Measurements from ENCODE around the gene KIF17. TPM values are rescaled to one million over a fixed set of nuclear protein-coding genes. Genes with fewer than 3 reads are reported as not detected.

Gene KIF17
- total RNA-seq (1 to 10 TPM; 6.3 to 9.6 TPM), polyA plus RNA-seq (1 to 10 TPM; 4.1 to 5.5 TPM)
- long read RNA-seq, donor 1 = 0 reads
- long read RNA-seq, donor 2 = 0 reads
- long read RNA-seq, donor 3 = 0 reads
- long read RNA-seq, donor 4 = 0 reads
- long read RNA-seq, donor 5, partial matches to known transcripts = 5 of 5 reads
- long read RNA-seq, donor 5, other reads (novel, unspliced or antisense) = 0 of 5 reads

GRCh38 chr1:20717452-20718342 is at the start of gene KIF17:
KIF17 (minus strand) TSS chr1:20718007; CDS start chr1:20717706, 301 bp downstream.
- Histone ChIP-seq H3K27ac (ENCODE audit: low read depth in 1 of 2, low read length in 1 of 2) (no peak within 1 kb of the TSS), H3K4me3 (peak within 1 kb of the TSS; percentile 24), H3K4me1 (ENCODE audit: control insufficient read depth in 5 of 5, insufficient read depth in 5 of 5, low read length in 5 of 5) (peaks cover 0 to 4% (median 0%) of the 10 kb centered on the region in 5 donors), H3K9ac (ENCODE audit: insufficient read depth in 1 of 2, low read length in 2 of 2) (no peak within 1 kb of the TSS), H3K36me3 (ENCODE audit: control insufficient read depth in 4 of 4, insufficient read depth in 4 of 4, low read length in 4 of 4) (no peaks in the 10 kb centered on the region), H3K27me3 (ENCODE audit: control insufficient read depth in 3 of 3, insufficient read depth in 3 of 3, low read length in 2 of 3) (peaks cover 0 to 23% (median 5%) of the 10 kb centered on the region in 3 donors), H3K9me3 (ENCODE audit: control insufficient read depth in 4 of 4, insufficient read depth in 3 of 4, low read length in 3 of 4) (no peaks in the 10 kb centered on the region)
- peak; percentile 64 for ATAC-seq (ENCODE audit: insufficient read depth, low FRiP score)
- 1 to 2% methylated on average over 62 to 112 of the region's 112 CpGs for WGBS, 2 donors
- peak; percentile 72 to 81 (median 79) for DNase-seq
- TF ChIP-seq CTCF (IDR thresholded peaks at IDR 0.05; ENCODE audit: control extremely low read depth, extremely low read depth) = no peak

- Histone ChIP-seq H3K4me1 (ENCODE audit: control insufficient read depth in 5 of 5, insufficient read depth in 5 of 5, low read length in 5 of 5) (no peaks in the 10 kb centered on the region), H3K27ac (ENCODE audit: low read depth in 1 of 2, low read length in 1 of 2) (peak overlapping the region in 1 of 2 donors; percentile 10), H3K36me3 (ENCODE audit: control insufficient read depth in 4 of 4, insufficient read depth in 4 of 4, low read length in 4 of 4) (peaks cover 36 to 71% (median 50%) of the 10 kb centered on the region in 4 donors), H3K4me3 (no peak overlapping the region), H3K9ac (ENCODE audit: insufficient read depth in 1 of 2, low read length in 2 of 2) (no peak overlapping the region), H3K27me3 (ENCODE audit: control insufficient read depth in 3 of 3, insufficient read depth in 3 of 3, low read length in 2 of 3) (no peaks in the 10 kb centered on the region), H3K9me3 (ENCODE audit: control insufficient read depth in 4 of 4, insufficient read depth in 3 of 4, low read length in 3 of 4) (no peaks in the 10 kb centered on the region)
- DNase-seq (no peak), ATAC-seq (ENCODE audit: insufficient read depth, low FRiP score) (no peak)
- no peak for TF ChIP-seq CTCF (IDR thresholded peaks at IDR 0.05; ENCODE audit: control extremely low read depth, extremely low read depth)
Observed at GRCh38 chr1:20767271-20767670, 49.5 kb upstream of the KIF17 start.

- no peak overlapping the region for H3K4me3 ChIP-seq
- no peaks in the 10 kb centered on the region for H3K4me1 ChIP-seq (ENCODE audit: control insufficient read depth in 5 of 5, insufficient read depth in 5 of 5, low read length in 5 of 5)
- H3K9ac ChIP-seq (ENCODE audit: insufficient read depth in 1 of 2, low read length in 2 of 2) = no peak overlapping the region
- H3K27me3 ChIP-seq (ENCODE audit: control insufficient read depth in 3 of 3, insufficient read depth in 3 of 3, low read length in 2 of 3) = no peaks in the 10 kb centered on the region
- no peak for DNase-seq
- no peaks in the 10 kb centered on the region for H3K9me3 ChIP-seq (ENCODE audit: control insufficient read depth in 4 of 4, insufficient read depth in 3 of 4, low read length in 3 of 4)
- H3K36me3 ChIP-seq (ENCODE audit: control insufficient read depth in 4 of 4, insufficient read depth in 4 of 4, low read length in 4 of 4) = peaks cover 39 to 55% (median 47%) of the 10 kb centered on the region in 4 donors
- ATAC-seq (ENCODE audit: insufficient read depth, low FRiP score) = no peak
- no peak overlapping the region for H3K27ac ChIP-seq (ENCODE audit: low read depth in 1 of 2, low read length in 1 of 2)
- no peak for TF ChIP-seq CTCF (IDR thresholded peaks at IDR 0.05; ENCODE audit: control extremely low read depth, extremely low read depth)
- 97% methylated on average over 3 of the region's 3 CpGs for WGBS, 2 donors
Observed at GRCh38 chr1:20763417-20763816, 45.6 kb upstream of the KIF17 start.

All from lung (tissue), 16 donors.